Type B pancreatic cell (in vitro differentiated cells): ENCODE results near the gene CASP2. TPM values are rescaled to one million over a fixed set of nuclear protein-coding genes. Genes with fewer than 3 reads are reported as not detected.

Experiments used
- DNase-seq: peaks from one replicate; pipeline ENCODE4 v3.0.0; 2021; ENCODE audit warnings: mixed read lengths; ENCODE audit not compliant: unreplicated experiment; ENCODE audit errors: extremely low spot score
- H3K27ac Mint-ChIP-seq: 2 replicates; pipeline ENCODE4 v1.8.0; 2021; ENCODE audit warnings: mild to moderate bottlenecking, mixed read lengths
- H3K27me3 Mint-ChIP-seq: 2 replicates; pipeline ENCODE4 v1.8.0; 2021; ENCODE audit warnings: mixed read lengths
- H3K36me3 Mint-ChIP-seq: 2 replicates; pipeline ENCODE4 v1.8.0; 2021; ENCODE audit warnings: mixed read lengths
- H3K4me1 Mint-ChIP-seq: one replicate; pipeline ENCODE4 v1.8.0; 2021; ENCODE audit warnings: mixed read lengths; ENCODE audit not compliant: unreplicated experiment
- H3K4me3 Mint-ChIP-seq: 2 replicates; pipeline ENCODE4 v1.8.0; 2021; ENCODE audit warnings: mild to moderate bottlenecking, mixed read lengths
- H3K9me3 Mint-ChIP-seq: 2 replicates; pipeline ENCODE4 v1.8.0; 2021; ENCODE audit warnings: mixed read lengths
- total RNA-seq: library from RNA; stranded (reverse); gene quantifications from 2 replicates; pipeline ENCODE4 v1.2.1, GENCODE V29; 2021; ENCODE audit warnings: low replicate concordance
- TF ChIP-seq, protein P1 (sequence below): fragments of 200-600 bp; sonication (generic); conservative IDR thresholded peaks from 2 replicates; pipeline ENCODE4 v1.5.0; 2021; ENCODE audit warnings: antibody characterized with exemption, mild to moderate bottlenecking

Gene CASP2
- total RNA-seq, 1 donor from 2014 or later, result 55.2 TPM

DNA sequence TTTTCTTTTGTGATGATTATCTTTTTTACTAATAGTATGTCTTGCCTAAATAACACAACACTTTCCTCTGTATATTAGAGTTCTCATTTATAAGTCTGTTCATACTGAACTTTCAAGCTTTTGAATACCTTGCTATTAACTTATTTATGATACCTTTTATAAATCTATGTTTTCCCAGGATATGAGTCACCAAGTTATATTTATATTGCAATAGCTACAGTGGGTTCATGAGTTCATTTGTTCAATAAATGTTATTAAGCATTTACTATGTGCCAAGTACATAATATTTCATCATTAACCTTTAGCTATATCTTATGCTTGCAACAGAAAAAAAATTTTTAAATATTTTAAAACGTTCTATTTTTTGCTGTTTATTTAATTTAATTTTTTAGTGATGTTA, 46.1 kb downstream of the CASP2 start:
- no peaks in the 10 kb centered on the region for H3K9me3 Mint-ChIP-seq
- TF ChIP-seq, protein P1, sequence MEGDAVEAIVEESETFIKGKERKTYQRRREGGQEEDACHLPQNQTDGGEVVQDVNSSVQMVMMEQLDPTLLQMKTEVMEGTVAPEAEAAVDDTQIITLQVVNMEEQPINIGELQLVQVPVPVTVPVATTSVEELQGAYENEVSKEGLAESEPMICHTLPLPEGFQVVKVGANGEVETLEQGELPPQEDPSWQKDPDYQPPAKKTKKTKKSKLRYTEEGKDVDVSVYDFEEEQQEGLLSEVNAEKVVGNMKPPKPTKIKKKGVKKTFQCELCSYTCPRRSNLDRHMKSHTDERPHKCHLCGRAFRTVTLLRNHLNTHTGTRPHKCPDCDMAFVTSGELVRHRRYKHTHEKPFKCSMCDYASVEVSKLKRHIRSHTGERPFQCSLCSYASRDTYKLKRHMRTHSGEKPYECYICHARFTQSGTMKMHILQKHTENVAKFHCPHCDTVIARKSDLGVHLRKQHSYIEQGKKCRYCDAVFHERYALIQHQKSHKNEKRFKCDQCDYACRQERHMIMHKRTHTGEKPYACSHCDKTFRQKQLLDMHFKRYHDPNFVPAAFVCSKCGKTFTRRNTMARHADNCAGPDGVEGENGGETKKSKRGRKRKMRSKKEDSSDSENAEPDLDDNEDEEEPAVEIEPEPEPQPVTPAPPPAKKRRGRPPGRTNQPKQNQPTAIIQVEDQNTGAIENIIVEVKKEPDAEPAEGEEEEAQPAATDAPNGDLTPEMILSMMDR, result no peak
- H3K27ac Mint-ChIP-seq, result no peak overlapping the region
- peaks cover 9% of the 10 kb centered on the region for H3K27me3 Mint-ChIP-seq
- H3K4me3 Mint-ChIP-seq, result no peak overlapping the region
- DNase-seq, result no peak
- no peaks in the 10 kb centered on the region for H3K36me3 Mint-ChIP-seq
- H3K4me1 Mint-ChIP-seq, result no peaks in the 10 kb centered on the region

DNA sequence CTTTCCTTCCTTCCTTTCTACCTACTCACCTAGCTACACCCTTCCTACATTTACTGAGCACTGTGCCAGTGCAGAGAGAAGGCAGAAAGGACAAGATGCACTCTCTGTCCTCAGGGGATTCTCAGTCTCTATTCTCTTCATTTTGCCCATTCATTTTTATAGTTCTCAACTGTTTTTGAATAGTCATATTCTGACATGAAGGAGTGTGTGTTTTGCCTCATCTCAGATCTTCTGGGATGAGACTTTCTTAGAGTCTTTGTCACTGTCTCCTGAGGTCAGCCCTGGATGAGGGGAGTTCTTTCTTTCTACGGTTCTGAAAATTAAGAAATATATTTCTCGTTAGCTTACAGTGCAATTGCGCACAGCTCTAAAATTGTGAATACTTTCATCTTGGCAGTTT, 49.1 kb downstream of the CASP2 start:
- peaks cover 12% of the 10 kb centered on the region for H3K27me3 Mint-ChIP-seq
- H3K9me3 Mint-ChIP-seq, result no peaks in the 10 kb centered on the region
- H3K36me3 Mint-ChIP-seq, result no peaks in the 10 kb centered on the region
- H3K4me1 Mint-ChIP-seq, result no peaks in the 10 kb centered on the region
- no peak overlapping the region for H3K27ac Mint-ChIP-seq
- DNase-seq, result no peak
- H3K4me3 Mint-ChIP-seq, result no peak overlapping the region
- TF ChIP-seq, protein P1, result no peak

DNA sequence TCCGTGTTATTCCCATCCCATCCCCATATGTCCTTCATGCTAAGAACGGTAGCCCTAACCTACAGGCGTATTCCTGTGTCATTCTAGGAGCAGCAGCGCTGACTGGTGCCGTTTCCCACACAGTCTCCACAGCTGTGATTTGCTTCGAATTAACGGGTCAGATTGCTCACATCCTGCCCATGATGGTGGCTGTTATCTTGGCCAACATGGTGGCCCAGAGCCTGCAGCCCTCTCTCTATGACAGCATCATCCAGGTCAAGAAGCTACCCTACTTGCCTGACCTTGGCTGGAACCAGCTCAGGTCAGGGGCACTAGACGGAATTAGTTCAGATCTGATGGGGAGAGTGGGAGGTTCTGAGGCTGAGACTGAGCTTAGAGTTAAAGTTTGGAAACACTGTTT, 53.7 kb downstream of the CASP2 start:
- peaks cover 26% of the 10 kb centered on the region for H3K27me3 Mint-ChIP-seq
- no peak for DNase-seq
- no peak overlapping the region for H3K27ac Mint-ChIP-seq
- no peaks in the 10 kb centered on the region for H3K36me3 Mint-ChIP-seq
- H3K4me1 Mint-ChIP-seq, result peaks cover 5% of the 10 kb centered on the region
- no peaks in the 10 kb centered on the region for H3K9me3 Mint-ChIP-seq
- TF ChIP-seq, protein P1, result no peak
- H3K4me3 Mint-ChIP-seq, result no peak overlapping the region

DNA sequence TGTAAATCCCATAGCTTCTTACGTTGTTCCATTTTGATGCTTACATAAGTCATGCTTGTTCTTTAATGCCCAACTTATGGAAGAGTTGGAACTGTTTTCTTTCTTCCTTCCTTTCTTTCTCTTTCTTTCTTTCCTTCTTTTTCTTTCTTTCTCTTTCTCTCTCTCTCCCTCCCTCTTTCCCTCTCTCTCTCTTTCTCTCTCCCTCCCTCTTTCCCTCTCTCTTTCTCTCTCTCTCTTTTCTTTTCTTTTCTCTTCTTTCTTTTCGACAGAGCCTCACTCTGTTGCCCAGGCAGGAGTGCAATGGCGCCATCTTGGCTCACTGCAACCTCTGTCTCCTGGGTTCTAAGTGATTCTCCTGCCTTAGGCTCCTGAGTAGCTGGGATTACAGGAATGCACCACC, 55.4 kb downstream of the CASP2 start:
- H3K4me1 Mint-ChIP-seq, result peaks cover 5% of the 10 kb centered on the region
- TF ChIP-seq, protein P1, result no peak
- no peak overlapping the region for H3K4me3 Mint-ChIP-seq
- H3K27ac Mint-ChIP-seq, result no peak overlapping the region
- no peak for DNase-seq
- no peaks in the 10 kb centered on the region for H3K9me3 Mint-ChIP-seq
- H3K36me3 Mint-ChIP-seq, result no peaks in the 10 kb centered on the region
- H3K27me3 Mint-ChIP-seq, result peaks cover 28% of the 10 kb centered on the region

DNA sequence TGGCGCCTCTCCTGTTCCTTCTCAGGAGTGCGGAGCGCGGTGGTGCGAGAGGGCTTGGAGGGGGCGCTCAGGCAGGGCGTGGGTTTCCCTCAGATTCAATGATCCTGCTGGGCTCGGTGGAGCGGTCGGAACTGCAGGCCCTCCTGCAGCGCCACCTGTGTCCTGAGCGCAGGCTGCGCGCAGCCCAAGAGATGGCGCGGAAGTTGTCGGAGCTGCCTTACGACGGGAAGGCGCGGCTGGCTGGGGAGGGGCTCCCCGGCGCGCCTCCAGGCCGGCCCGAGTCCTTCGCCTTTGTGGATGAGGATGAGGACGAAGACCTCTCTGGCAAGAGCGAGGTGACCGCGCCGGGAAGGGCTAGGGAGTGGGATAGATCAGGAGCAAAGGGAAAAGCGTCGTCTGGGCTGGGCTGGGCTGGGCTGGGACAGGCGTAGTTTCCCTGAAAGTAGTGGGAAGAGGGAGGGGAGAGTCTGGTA, 57.3 kb downstream of the CASP2 start:
- Mint-ChIP-seq H3K9me3 (no peaks in the 10 kb centered on the region), H3K27ac (peak overlapping the region; percentile 15), H3K4me3 (peak overlapping the region; percentile 75), H3K27me3 (peaks cover 38% of the 10 kb centered on the region), H3K4me1 (peaks cover 5% of the 10 kb centered on the region), H3K36me3 (no peaks in the 10 kb centered on the region)
- TF ChIP-seq, protein P1, result peak; percentile 69
- DNase-seq, result no peak

DNA sequence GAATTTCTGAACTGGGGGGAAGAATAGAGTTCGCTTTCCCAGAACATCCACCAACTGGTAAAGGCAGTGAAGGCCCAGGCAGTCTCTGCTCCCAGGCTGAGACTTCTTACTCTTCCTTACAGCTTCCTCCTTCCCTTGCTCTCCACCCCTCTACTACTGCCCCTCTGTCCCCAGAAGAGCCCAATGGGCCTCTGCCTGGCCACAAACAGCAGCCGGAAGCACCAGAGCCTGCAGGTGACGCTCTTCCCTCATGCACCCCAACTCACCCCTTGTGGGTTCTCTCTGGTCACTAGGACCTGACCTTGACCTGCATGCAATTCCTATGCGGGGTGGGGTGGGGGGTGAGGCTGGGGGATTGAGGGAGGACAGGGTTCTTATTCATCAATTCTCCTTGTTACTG, 57.9 kb downstream of the CASP2 start:
- Mint-ChIP-seq H3K27ac (no peak overlapping the region), H3K4me3 (peak overlapping the region; percentile 75), H3K27me3 (peaks cover 38% of the 10 kb centered on the region), H3K9me3 (no peaks in the 10 kb centered on the region), H3K36me3 (no peaks in the 10 kb centered on the region), H3K4me1 (peaks cover 5% of the 10 kb centered on the region)
- TF ChIP-seq, protein P1, result no peak
- no peak for DNase-seq
